Activated B cell treated with CpG ODN at 0.5 μM for 24 hours (primary cell): Measurements from ENCODE around the gene NDUFV2. TPM values are rescaled to one million over a fixed set of nuclear protein-coding genes. Genes with fewer than 3 reads are reported as not detected.

Experiments
- ATAC-seq: fragments of 200-7000 bp; cut with Tn5 transposase; one replicate; pipeline ENCODE4 v1.10.0; 2021; ENCODE audit warnings: low read depth, mild to moderate bottlenecking, moderate library complexity
- CTCF ChIA-PET: fragments of 350-600 bp; sonication (Branson Sonifier 250); formaldehyde crosslinking; loops from one replicate; lab custom pipeline; 2021; ENCODE audit warnings: antibody characterized with exemption; lab: Charles Lee
- POLR2A ChIA-PET: fragments of 350-600 bp; sonication (Branson Sonifier 250); formaldehyde crosslinking; loops from one replicate; lab custom pipeline; 2021; ENCODE audit warnings: antibody characterized with exemption; lab: Charles Lee
- DNase-seq: peaks from one replicate; pipeline ENCODE4 v3.0.0; 2022
- H3K27ac Mint-ChIP-seq: one replicate; pipeline ENCODE4 v1.8.0; 2020; ENCODE audit warnings: mixed read lengths
- H3K27me3 Mint-ChIP-seq: one replicate; pipeline ENCODE4 v1.8.0; 2021; ENCODE audit warnings: mixed read lengths
- H3K36me3 Mint-ChIP-seq: one replicate; pipeline ENCODE4 v1.8.0; 2021; ENCODE audit warnings: low read depth, mixed read lengths
- H3K4me1 Mint-ChIP-seq: one replicate; pipeline ENCODE4 v1.8.0; 2021; ENCODE audit warnings: mixed read lengths
- H3K4me3 Mint-ChIP-seq: one replicate; pipeline ENCODE4 v1.8.0; 2020; ENCODE audit warnings: mild to moderate bottlenecking, mixed read lengths
- H3K9me3 Mint-ChIP-seq: one replicate; pipeline ENCODE4 v1.8.0; 2020; ENCODE audit warnings: mixed read lengths
- CTCF ChIP-seq: fragments of 200-600 bp; IDR thresholded peaks from one replicate; pipeline ENCODE4 v1.8.0; 2022; ENCODE audit warnings: antibody characterized with exemption, mild to moderate bottlenecking
- intact Hi-C: fragments of 100-400 bp; cut with micrococcal nuclease; formaldehyde crosslinking; loops from one replicate; pipeline ENCODE4 v1.15.1; 2024
- total RNA-seq: library from RNA; stranded (reverse); gene quantifications from 2 replicates; pipeline ENCODE4 v1.2.3, GENCODE V29; 2022

The NDUFV2 gene
- total RNA-seq, 1 donor from 2014 or later: 168 TPM

GRCh38 chr18:9097349-9097748 is 5.2 kb upstream of the NDUFV2 start:
- DNase-seq: no peak
- intact Hi-C loops: no loop called here
- peaks cover 24% of the 10 kb centered on the region for H3K4me1 Mint-ChIP-seq
- H3K4me3 Mint-ChIP-seq: no peak overlapping the region
- ChIA-PET POLR2A (interaction anchor here (1.0 to 5.5 kb wide), 2 partner anchors 39 to 42 kb away, joined by 3 to 34 read pairs; partner anchors contain the start of gene ANKRD12), CTCF (interaction anchor here (1.3 kb wide), 1 partner anchor 24 kb away, joined by 5 read pairs; no protein-coding TSS in a partner anchor)
- H3K27me3 Mint-ChIP-seq: no peaks in the 10 kb centered on the region
- peaks cover 7% of the 10 kb centered on the region for H3K36me3 Mint-ChIP-seq
- no peak for ATAC-seq
- no peaks in the 10 kb centered on the region for H3K9me3 Mint-ChIP-seq
- H3K27ac Mint-ChIP-seq: no peak overlapping the region
- TF ChIP-seq CTCF: no peak

- ChIA-PET POLR2A (interaction anchor here (1.1 to 5.7 kb wide), 5 partner anchors 16 to 38 kb away, joined by 4 to 211 read pairs (median 6); partner anchors contain the start of gene ANKRD12), CTCF (interaction anchor here (1.1 kb wide), 1 partner anchor 46 kb away, joined by 4 read pairs; no protein-coding TSS in a partner anchor)
- no peak overlapping the region for H3K4me3 Mint-ChIP-seq
- no peak for TF ChIP-seq CTCF
- no peak for ATAC-seq
- H3K9me3 Mint-ChIP-seq: no peaks in the 10 kb centered on the region
- intact Hi-C loops: loop anchor here (5.0 kb wide), 1 partner anchor 377 kb away; the partner anchor contains the start of gene RALBP1
- peaks cover 35% of the 10 kb centered on the region for H3K4me1 Mint-ChIP-seq
- DNase-seq: no peak
- H3K27me3 Mint-ChIP-seq: no peaks in the 10 kb centered on the region
- peaks cover 35% of the 10 kb centered on the region for H3K36me3 Mint-ChIP-seq
- no peak overlapping the region for H3K27ac Mint-ChIP-seq
These were observed 1.7 kb upstream of the NDUFV2 start for GRCh38 chr18:9100796-9101195.

GRCh38 chr18:9101730-9102507 is 580 bp upstream of the NDUFV2 start:
- CTCF ChIA-PET: interaction anchor here (1.1 to 3.2 kb wide), 5 partner anchors 19 to 44 kb away, joined by 4 to 19 read pairs (median 6); partner anchors contain the start of gene ANKRD12
- ATAC-seq (peak; percentile 19), DNase-seq (no peak)
- intact Hi-C loops: loop anchor here (1.0 to 5.0 kb wide), 7 partner anchors 15 to 813 kb away; partner anchors contain the start of genes ANKRD12, RALBP1, TWSG1 and VAPA
- Mint-ChIP-seq H3K27me3 (no peaks in the 10 kb centered on the region), H3K4me1 (peaks cover 43% of the 10 kb centered on the region), H3K36me3 (peaks cover 45% of the 10 kb centered on the region), H3K4me3 (peak overlapping the region; percentile 94), H3K27ac (peak overlapping the region; percentile 94), H3K9me3 (no peaks in the 10 kb centered on the region)
- POLR2A ChIA-PET: interaction anchor here (1.0 to 6.0 kb wide), 9 partner anchors 13 to 45 kb away, joined by 4 to 211 read pairs (median 11); partner anchors contain the start of gene ANKRD12
- TF ChIP-seq CTCF: no peak

- POLR2A ChIA-PET: interaction anchor here (0.8 to 6.0 kb wide), 10 partner anchors 11 to 57 kb away, joined by 3 to 211 read pairs (median 9); partner anchors contain the start of gene ANKRD12
- intact Hi-C loops: loop anchor here (1.0 to 5.0 kb wide), 3 partner anchors 10 to 811 kb away; partner anchors contain the start of genes RALBP1 and VAPA
- CTCF ChIA-PET: interaction anchor here (0.7 to 3.2 kb wide), 11 partner anchors 12 to 412 kb away, joined by 3 to 19 read pairs (median 4); partner anchors contain the start of gene ANKRD12
- no peak for TF ChIP-seq CTCF
- Mint-ChIP-seq H3K27me3 (no peaks in the 10 kb centered on the region), H3K36me3 (peaks cover 54% of the 10 kb centered on the region), H3K27ac (peak overlapping the region; percentile 92), H3K9me3 (no peaks in the 10 kb centered on the region), H3K4me3 (peak overlapping the region; percentile 94), H3K4me1 (peaks cover 58% of the 10 kb centered on the region)
- ATAC-seq (no peak), DNase-seq (no peak)
These were observed 926 bp downstream of the NDUFV2 start for GRCh38 chr18:9103376-9103873.
